Adipocyte (in vitro differentiated cells): Measurements from ENCODE around the gene PLEKHF1.
A peak's percentile ranks its signal among the peaks of the same experiment; 100 is the strongest.

Experiments
- DNase-seq: peaks from one replicate; pipeline ENCODE4 v3.0.0-alpha.2; 2015; ENCODE audit warnings: low read depth
- H3K27me3 ChIP-seq: replicated peaks from 2 replicates; pipeline ENCODE4 v1.7.0; 2013; ENCODE audit warnings: mild to moderate bottlenecking, low read length, moderate library complexity; ENCODE audit not compliant: control insufficient read depth, insufficient read depth
- H3K36me3 ChIP-seq: 2 replicates; pipeline ENCODE4 v1.7.0; 2013; ENCODE audit warnings: low read length, mild to moderate bottlenecking, moderate library complexity; ENCODE audit not compliant: control insufficient read depth, insufficient read depth, severe bottlenecking
- H3K4me1 ChIP-seq: 2 replicates; pipeline ENCODE4 v1.7.0; 2013; ENCODE audit warnings: mild to moderate bottlenecking, low read length, moderate library complexity; ENCODE audit not compliant: control insufficient read depth, insufficient read depth
- H3K4me3 ChIP-seq: 2 replicates; pipeline ENCODE4 v1.7.0; 2013; ENCODE audit warnings: mild to moderate bottlenecking, low read length, moderate library complexity
- H3K9ac ChIP-seq: 2 replicates; pipeline ENCODE4 v1.7.0; 2013; ENCODE audit warnings: mild to moderate bottlenecking, low read length, moderate library complexity
- H3K9me3 ChIP-seq: 2 replicates; pipeline ENCODE4 v1.7.0; 2013; ENCODE audit warnings: mild to moderate bottlenecking, low read length, moderate library complexity; ENCODE audit not compliant: control insufficient read depth

The PLEKHF1 gene, protein sequence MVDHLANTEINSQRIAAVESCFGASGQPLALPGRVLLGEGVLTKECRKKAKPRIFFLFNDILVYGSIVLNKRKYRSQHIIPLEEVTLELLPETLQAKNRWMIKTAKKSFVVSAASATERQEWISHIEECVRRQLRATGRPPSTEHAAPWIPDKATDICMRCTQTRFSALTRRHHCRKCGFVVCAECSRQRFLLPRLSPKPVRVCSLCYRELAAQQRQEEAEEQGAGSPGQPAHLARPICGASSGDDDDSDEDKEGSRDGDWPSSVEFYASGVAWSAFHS

DNA sequence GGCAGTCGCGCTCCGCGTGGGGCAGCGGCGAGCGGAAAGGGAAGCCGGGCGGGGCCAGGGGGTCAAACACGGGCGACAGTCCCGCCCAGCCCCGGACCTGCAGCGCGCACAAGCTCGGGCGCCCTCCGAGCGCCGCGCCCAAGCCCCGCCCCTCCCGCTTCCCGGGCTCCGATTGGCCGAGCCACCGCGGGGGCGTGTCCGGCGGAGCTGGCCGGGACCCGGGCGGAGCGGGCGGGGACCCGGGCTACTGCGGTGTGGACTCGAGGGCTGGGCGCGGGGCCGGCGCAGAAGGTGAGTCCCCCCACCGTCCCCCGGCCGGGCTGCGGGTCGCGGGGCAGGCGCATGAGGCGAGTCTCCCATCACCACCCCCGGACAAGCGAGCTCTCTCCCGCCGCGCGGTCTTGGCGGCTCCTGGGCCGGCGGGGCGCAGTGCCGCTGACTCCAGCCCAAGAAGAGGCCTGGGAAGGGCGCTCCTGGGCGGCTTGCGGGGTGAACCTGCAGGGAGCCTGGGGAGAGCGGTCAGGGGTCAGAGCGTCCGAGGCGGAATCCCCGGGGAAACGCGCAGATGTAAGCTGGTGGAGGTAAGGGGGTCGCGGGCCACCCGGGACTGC, at the start of gene PLEKHF1:
PLEKHF1 (plus strand) TSS at position 247 of the 611 bp plus-strand sequence. CDS start 8,379 bp downstream, outside the sequence.
- H3K27me3 ChIP-seq = no peaks in the 10 kb centered on the region
- H3K9me3 ChIP-seq = no peaks in the 10 kb centered on the region
- peak within 1 kb of the TSS; percentile 95 for H3K9ac ChIP-seq
- peak within 1 kb of the TSS; percentile 82 for H3K4me3 ChIP-seq
- peaks cover 67% of the 10 kb centered on the region for H3K4me1 ChIP-seq
- no peaks in the 10 kb centered on the region for H3K36me3 ChIP-seq
- peak; percentile 95 for DNase-seq

DNA sequence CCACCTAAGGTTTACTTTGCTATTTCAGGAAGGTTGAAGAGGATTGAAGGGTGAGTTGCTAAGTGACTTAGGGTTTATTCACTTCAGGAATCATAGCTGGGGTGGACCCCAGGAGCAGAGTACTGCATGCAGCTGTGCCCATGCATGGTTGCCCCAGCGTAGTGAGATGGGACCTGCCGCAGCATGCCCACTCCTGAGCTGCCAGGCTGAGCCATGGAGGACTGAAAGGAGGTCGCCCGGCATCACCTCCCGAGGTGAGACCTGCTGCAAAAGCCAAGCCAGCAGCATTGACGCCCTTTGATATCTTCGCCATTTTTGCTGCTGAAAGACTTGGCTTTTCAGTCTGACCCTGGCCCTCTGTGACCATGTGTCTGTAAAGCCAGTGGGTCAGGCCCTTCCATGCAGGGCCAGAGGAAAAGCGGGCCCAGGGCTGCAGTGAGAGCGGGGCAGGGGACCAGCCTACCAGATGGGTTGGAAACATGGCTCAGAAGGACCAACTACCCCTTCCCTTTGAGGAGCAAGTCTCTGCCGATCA, 49.3 kb upstream of the PLEKHF1 start:
- DNase-seq = no peak
- Histone ChIP-seq H3K4me3 (no peak overlapping the region), H3K9ac (no peak overlapping the region), H3K4me1 (peaks cover 8% of the 10 kb centered on the region), H3K36me3 (peaks cover 55% of the 10 kb centered on the region), H3K27me3 (peaks cover 5% of the 10 kb centered on the region), H3K9me3 (no peaks in the 10 kb centered on the region)

GRCh38 chr19:29616541-29616940, 48.7 kb upstream of the PLEKHF1 start:
- peaks cover 5% of the 10 kb centered on the region for H3K27me3 ChIP-seq
- H3K4me1 ChIP-seq = peaks cover 8% of the 10 kb centered on the region
- H3K9ac ChIP-seq = no peak overlapping the region
- peaks cover 49% of the 10 kb centered on the region for H3K36me3 ChIP-seq
- no peak overlapping the region for H3K4me3 ChIP-seq
- no peak for DNase-seq
- no peaks in the 10 kb centered on the region for H3K9me3 ChIP-seq

DNA sequence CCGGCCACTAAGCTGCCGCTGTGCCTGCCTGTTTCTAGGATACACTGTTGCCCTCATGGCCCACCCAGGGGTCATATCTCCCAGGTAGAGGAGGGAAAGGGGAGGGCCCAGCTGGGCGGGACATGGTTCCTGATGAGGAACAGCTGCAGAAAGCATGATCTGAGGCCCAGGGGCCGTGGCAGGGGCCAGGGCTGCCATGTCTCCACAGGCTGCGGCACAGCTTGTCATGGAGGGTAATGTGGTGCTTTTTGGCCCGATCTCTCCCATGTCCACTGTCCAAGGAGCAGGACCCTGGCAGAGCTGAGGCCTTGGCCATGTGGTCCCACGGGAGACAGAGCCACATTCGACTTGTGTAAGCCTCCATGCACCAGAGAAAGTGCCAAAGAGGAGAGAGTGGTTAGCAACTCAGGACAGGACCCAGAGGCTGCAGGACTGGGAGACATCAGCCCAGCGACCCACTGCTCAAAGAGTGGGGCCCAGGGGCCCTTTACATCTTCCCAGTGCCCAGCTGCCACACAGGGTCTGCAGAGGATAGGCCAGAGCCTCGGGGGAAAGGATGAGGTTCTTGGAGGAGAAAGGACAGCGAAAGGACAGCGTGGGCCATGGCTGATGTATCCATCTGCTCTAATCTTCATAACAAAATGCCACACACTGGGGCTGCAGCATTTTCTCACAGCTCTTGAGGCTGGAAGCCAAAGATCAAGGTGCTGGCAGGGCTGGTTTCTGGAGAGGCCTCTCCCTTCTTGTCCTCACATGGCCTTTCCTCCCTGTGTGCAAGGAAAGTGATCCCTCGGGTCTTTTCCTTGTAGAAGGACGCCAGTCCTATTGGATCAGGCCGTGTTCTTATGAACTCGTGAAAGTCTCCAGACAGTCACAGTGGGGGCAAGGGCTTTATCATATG, 47.6 kb upstream of the PLEKHF1 start:
- Histone ChIP-seq H3K4me3 (no peak overlapping the region), H3K9ac (no peak overlapping the region), H3K36me3 (peaks cover 39% of the 10 kb centered on the region), H3K9me3 (no peaks in the 10 kb centered on the region), H3K27me3 (peaks cover 5% of the 10 kb centered on the region), H3K4me1 (peaks cover 8% of the 10 kb centered on the region)
- DNase-seq = no peak

GRCh38 chr19:29618434-29618833, 46.8 kb upstream of the PLEKHF1 start:
- no peak for DNase-seq
- H3K4me1 ChIP-seq = peaks cover 8% of the 10 kb centered on the region
- peaks cover 5% of the 10 kb centered on the region for H3K27me3 ChIP-seq
- no peak overlapping the region for H3K9ac ChIP-seq
- peaks cover 31% of the 10 kb centered on the region for H3K36me3 ChIP-seq
- no peaks in the 10 kb centered on the region for H3K9me3 ChIP-seq
- H3K4me3 ChIP-seq = no peak overlapping the region

GRCh38 chr19:29618871-29619270, 46.4 kb upstream of the PLEKHF1 start:
- Histone ChIP-seq H3K27me3 (peaks cover 5% of the 10 kb centered on the region), H3K4me1 (peaks cover 8% of the 10 kb centered on the region), H3K4me3 (no peak overlapping the region), H3K9me3 (no peaks in the 10 kb centered on the region), H3K9ac (no peak overlapping the region), H3K36me3 (peaks cover 26% of the 10 kb centered on the region)
- no peak for DNase-seq

DNA sequence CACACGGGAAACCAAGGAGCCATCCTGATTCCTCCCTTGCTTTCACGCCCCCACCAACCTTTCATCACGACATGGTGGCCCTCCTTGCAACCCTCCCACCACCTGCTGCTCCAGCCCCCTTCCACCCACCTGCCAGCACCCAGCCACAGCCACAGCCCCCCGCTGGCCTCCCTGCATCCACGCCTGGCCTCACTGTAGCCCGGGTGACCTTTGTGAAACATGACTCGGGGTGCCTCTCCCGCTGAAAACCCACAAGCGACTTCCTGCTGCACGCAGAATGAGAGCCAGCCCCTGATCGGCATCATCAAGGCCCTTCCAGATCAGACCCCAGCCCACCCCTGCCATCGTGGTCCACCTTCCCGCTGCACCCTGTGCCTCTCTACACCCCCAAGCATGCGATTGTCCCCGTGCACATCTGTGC, 44.3 kb upstream of the PLEKHF1 start:
- no peak for DNase-seq
- H3K27me3 ChIP-seq = peaks cover 5% of the 10 kb centered on the region
- no peak overlapping the region for H3K9ac ChIP-seq
- peaks cover 8% of the 10 kb centered on the region for H3K4me1 ChIP-seq
- H3K9me3 ChIP-seq = no peaks in the 10 kb centered on the region
- no peak overlapping the region for H3K4me3 ChIP-seq
- H3K36me3 ChIP-seq = peaks cover 8% of the 10 kb centered on the region

DNA sequence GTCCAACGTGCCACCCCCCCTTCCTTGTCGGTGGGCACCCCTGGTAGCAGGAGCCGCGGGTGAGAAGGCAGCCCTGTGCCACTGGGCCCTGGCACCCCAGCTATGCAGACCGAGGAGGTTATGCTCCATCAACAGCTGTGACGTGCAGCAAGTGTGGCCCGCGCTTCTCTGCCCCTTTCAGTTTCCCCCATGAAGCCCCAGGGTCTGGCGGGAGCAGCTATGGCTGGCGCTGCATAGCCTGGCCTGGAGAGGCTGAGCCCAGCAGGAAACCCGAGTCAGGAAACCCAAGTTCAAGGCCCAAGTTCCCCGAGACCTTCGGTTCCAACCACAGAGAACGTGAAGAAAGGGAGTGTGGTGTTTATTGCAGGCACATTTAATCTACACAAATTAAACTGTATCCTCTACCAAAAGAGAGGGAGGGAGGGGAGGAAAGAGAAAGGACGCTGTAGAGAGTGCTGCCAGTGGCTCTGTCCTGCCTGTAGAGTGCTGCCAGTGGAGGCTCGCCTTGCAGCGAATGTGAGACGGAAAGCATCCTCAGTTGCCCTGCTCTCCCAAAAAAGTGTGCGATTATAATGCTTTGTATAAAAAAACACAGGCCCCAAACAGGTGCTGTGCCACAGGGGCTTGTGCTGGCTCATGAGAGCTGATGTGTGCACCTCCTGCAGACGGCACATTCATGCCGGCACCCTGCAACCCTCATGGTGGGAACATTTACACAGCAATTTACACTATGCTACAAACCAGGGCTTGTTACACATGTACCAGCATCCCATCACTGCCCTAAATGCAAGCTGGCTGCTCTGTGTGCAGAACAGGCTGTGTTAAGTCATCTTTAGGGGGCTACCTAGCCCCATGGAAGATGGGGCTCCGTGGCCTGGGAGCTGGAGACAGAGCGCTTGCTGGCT, 42.8 kb upstream of the PLEKHF1 start:
- H3K27me3 ChIP-seq = peaks cover 5% of the 10 kb centered on the region
- H3K4me3 ChIP-seq = no peak overlapping the region

GRCh38 chr19:29623726-29624488, 41.4 kb upstream of the PLEKHF1 start:
- Histone ChIP-seq H3K36me3 (no peaks in the 10 kb centered on the region), H3K4me3 (no peak overlapping the region), H3K27me3 (peaks cover 5% of the 10 kb centered on the region), H3K9ac (no peak overlapping the region), H3K4me1 (no peaks in the 10 kb centered on the region), H3K9me3 (no peaks in the 10 kb centered on the region)
- no peak for DNase-seq

More for the DNA sequence above, 42.8 kb upstream of the PLEKHF1 start:
- no peak overlapping the region for H3K9ac ChIP-seq
- H3K4me1 ChIP-seq = peaks cover 6% of the 10 kb centered on the region
- no peaks in the 10 kb centered on the region for H3K9me3 ChIP-seq
- peak; percentile 7 for DNase-seq
- no peaks in the 10 kb centered on the region for H3K36me3 ChIP-seq
